NCI-H1092 treated with DMSO at 0.1 percent for 48 hours (cell line): ENCODE results near the gene IQUB.
"Not testable (repeated sequence)": the region's sequence is repeated elsewhere in the genome, so short reads cannot be mapped to it uniquely, and the experiment has no call there.

Experiments used
- DNase-seq: peaks from one replicate; lab custom pipeline; 2025; lab: John Stamatoyannopoulos, UW

IQUB gene

GRCh38 chr7:123410273-123410904, 124.0 kb downstream of the IQUB start:
- DNase-seq, result no peak

GRCh38 chr7:123407951-123408350, 126.4 kb downstream of the IQUB start:
- not testable (repeated sequence) for DNase-seq
